Hepatocyte (in vitro differentiated cells): ENCODE results near the gene GPRC5D. TPM values are rescaled to one million over a fixed set of nuclear protein-coding genes. Genes with fewer than 3 reads are reported as not detected.

Source experiments
- DNase-seq: peaks from one replicate; pipeline ENCODE4 v3.0.0-alpha.2; 2016; ENCODE audit warnings: low spot score
- H2AFZ ChIP-seq: fragments of 200-600 bp; sonication (generic); 2 replicates; pipeline ENCODE4 v1.6.0; 2016; ENCODE audit warnings: antibody characterized with exemption, mild to moderate bottlenecking
- H3K27ac ChIP-seq: fragments of 200-600 bp; sonication (generic); 2 replicates; pipeline ENCODE4 v1.5.1; 2016; ENCODE audit warnings: mild to moderate bottlenecking
- H3K27me3 ChIP-seq: fragments of 200-600 bp; sonication (generic); 2 replicates; pipeline ENCODE4 v1.6.1; 2016
- H3K36me3 ChIP-seq: fragments of 200-600 bp; sonication (generic); replicated peaks from 2 replicates; pipeline ENCODE4 v1.5.1; 2016; ENCODE audit warnings: low read depth; ENCODE audit not compliant: insufficient read depth
- H3K4me1 ChIP-seq: fragments of 200-600 bp; sonication (generic); 2 replicates; pipeline ENCODE4 v1.5.1; 2016; ENCODE audit warnings: mild to moderate bottlenecking, moderate library complexity; ENCODE audit not compliant: insufficient read depth
- H3K4me2 ChIP-seq: fragments of 200-600 bp; sonication (generic); 2 replicates; pipeline ENCODE4 v1.6.0; 2016
- H3K4me3 ChIP-seq: fragments of 200-600 bp; sonication (generic); 2 replicates; pipeline ENCODE4 v1.5.1; 2016; ENCODE audit warnings: mild to moderate bottlenecking
- H3K79me2 ChIP-seq: fragments of 200-600 bp; sonication (generic); 2 replicates; pipeline ENCODE4 v1.6.0; 2017; ENCODE audit warnings: mild to moderate bottlenecking
- H3K9me2 ChIP-seq: fragments of 200-600 bp; sonication (generic); replicated peaks from 2 replicates; pipeline ENCODE4 v1.6.0; 2017; ENCODE audit warnings: mild to moderate bottlenecking; ENCODE audit not compliant: insufficient read depth
- H3K9me3 ChIP-seq: fragments of 200-600 bp; sonication (generic); 2 replicates; pipeline ENCODE4 v1.5.1; 2016; ENCODE audit warnings: low read depth, mild to moderate bottlenecking
- H4K20me1 ChIP-seq: fragments of 200-600 bp; sonication (generic); 2 replicates; pipeline ENCODE4 v1.6.0; 2016; ENCODE audit warnings: mild to moderate bottlenecking; ENCODE audit not compliant: insufficient read depth, poor library complexity, severe bottlenecking
- EZH2 ChIP-seq: fragments of 200-600 bp; sonication (generic); IDR thresholded peaks from 2 replicates; pipeline ENCODE4 v1.6.1; 2016; ENCODE audit warnings: antibody characterized with exemption, mild to moderate bottlenecking, borderline replicate concordance
- EZH2phosphoT487 ChIP-seq: fragments of 200-600 bp; sonication (generic); IDR thresholded peaks from one replicate; pipeline ENCODE4 v1.6.1; 2018; ENCODE audit warnings: antibody characterized with exemption, mild to moderate bottlenecking, low read depth, moderate library complexity; ENCODE audit not compliant: unreplicated experiment, severe bottlenecking
- WGBS: methylation state at CpG from one replicate; pipeline ENCODE4 v1.1.6; 2016; ENCODE audit warnings: low lambda C conversion rate; ENCODE audit errors: missing lambda C conversion rate; 5-methylcytosine and 5-hydroxymethylcytosine counted together
- polyA plus RNA-seq: library from polyadenylated mRNA; unstranded; fragments of >200 nt; fragmentation: Nextera tagmentation; extraction: Ambion mirVana; gene quantifications from 2 replicates; pipeline ENCODE4 v1.2.1, GENCODE V29; 2016
- total RNA-seq: library from RNA; depleted of rRNA; stranded (reverse); fragments of >200 nt; gene quantifications from 2 replicates; pipeline ENCODE4 v1.2.3, GENCODE V29; 2014
- TF ChIP-seq, protein P1 (sequence below): fragments of 200-600 bp; sonication (generic); IDR thresholded peaks from 2 replicates; pipeline ENCODE4 v1.5.1; 2016; ENCODE audit warnings: antibody characterized with exemption, mild to moderate bottlenecking; ENCODE audit not compliant: poor library complexity

Gene GPRC5D
- total and polyA plus RNA-seq, 2 experiments from 2014 or later: not detected

DNA sequence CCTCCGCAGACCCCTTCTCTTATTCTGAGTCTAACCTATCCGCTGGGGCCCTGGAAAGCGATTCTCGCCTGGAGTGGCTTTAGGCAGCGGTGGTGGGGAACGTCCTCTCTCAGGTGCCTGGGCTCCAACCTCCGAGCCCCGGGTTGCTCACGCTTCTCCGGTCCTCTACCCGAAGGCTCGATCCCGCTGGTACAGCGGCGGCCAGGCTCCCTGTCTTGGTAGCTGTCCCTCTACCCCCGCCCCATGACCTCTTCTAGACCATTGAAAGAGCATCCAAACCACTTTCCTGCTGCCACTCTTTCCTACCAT, 48.6 kb upstream of the GPRC5D start:
- H3K4me3 ChIP-seq: peak overlapping the region; percentile 72
- no peaks in the 10 kb centered on the region for H3K36me3 ChIP-seq
- TF ChIP-seq, protein P1, sequence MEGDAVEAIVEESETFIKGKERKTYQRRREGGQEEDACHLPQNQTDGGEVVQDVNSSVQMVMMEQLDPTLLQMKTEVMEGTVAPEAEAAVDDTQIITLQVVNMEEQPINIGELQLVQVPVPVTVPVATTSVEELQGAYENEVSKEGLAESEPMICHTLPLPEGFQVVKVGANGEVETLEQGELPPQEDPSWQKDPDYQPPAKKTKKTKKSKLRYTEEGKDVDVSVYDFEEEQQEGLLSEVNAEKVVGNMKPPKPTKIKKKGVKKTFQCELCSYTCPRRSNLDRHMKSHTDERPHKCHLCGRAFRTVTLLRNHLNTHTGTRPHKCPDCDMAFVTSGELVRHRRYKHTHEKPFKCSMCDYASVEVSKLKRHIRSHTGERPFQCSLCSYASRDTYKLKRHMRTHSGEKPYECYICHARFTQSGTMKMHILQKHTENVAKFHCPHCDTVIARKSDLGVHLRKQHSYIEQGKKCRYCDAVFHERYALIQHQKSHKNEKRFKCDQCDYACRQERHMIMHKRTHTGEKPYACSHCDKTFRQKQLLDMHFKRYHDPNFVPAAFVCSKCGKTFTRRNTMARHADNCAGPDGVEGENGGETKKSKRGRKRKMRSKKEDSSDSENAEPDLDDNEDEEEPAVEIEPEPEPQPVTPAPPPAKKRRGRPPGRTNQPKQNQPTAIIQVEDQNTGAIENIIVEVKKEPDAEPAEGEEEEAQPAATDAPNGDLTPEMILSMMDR: no peak
- TF ChIP-seq EZH2phosphoT487 (no peak), EZH2 (no peak)
- H4K20me1 ChIP-seq: peaks cover 10% of the 10 kb centered on the region
- peak overlapping the region; percentile 95 for H3K27ac ChIP-seq
- DNase-seq: no peak
- no peaks in the 10 kb centered on the region for H3K27me3 ChIP-seq
- H3K9me2 ChIP-seq: no peaks in the 10 kb centered on the region
- H3K4me2 ChIP-seq: peak overlapping the region; percentile 82
- no peaks in the 10 kb centered on the region for H3K9me3 ChIP-seq
- H3K4me1 ChIP-seq: peaks cover 14% of the 10 kb centered on the region
- peak overlapping the region; percentile 98 for H2AFZ ChIP-seq
- under 1% methylated on average over 16 of the region's 16 CpGs for WGBS
- H3K79me2 ChIP-seq: peaks cover 49% of the 10 kb centered on the region

DNA sequence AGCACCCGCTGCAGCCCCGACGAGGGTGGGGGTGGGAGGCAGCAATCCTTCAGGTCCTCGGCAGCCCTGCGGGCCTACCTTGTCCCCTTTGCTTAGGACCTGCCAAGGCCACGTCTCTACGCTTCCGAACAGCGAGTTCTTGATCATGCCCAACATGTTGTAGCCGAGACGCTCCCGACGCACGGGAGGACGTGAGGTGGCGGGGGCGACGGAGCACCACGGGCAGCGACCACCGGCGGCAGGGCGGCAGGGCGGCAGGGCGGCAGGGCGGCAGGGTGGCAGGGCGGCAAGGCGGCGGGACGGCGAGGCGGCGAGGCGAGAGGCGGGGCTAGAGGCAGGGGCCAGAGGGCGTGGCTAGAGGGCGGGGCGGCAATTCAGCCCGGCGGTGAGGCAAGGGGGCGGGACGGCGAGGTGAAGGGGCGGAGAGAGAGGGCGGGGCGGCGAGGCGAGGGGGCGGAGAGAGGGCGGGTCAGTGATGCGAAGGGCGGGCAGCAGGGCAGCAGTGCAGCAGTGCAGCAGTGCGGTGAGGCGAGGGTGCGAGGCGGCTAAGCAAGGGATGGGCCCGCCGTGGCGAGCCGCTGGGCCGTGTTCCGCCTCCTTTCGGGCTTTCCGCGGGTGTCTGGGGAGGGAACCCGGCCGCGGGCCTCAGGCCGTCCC, 48.1 kb upstream of the GPRC5D start, which contains the start of gene HEBP1:
Gene HEBP1 (minus strand): TSS at position 307 of the 657 bp plus-strand sequence. CDS start 151 bp downstream, at position 156.
- TF ChIP-seq EZH2phosphoT487 (no peak), EZH2 (no peak)
- TF ChIP-seq, protein P1: no peak
- peak within 1 kb of the TSS; percentile 94 for H3K4me2 ChIP-seq
- no peaks in the 10 kb centered on the region for H3K27me3 ChIP-seq
- under 1% methylated on average over 27 of the region's 69 CpGs for WGBS
- H4K20me1 ChIP-seq: peaks cover 15% of the 10 kb centered on the region
- peak within 1 kb of the TSS; percentile 95 for H3K27ac ChIP-seq
- H3K9me3 ChIP-seq: no peaks in the 10 kb centered on the region
- peaks cover 54% of the 10 kb centered on the region for H3K79me2 ChIP-seq
- peak; percentile 97 for DNase-seq
- H2AFZ ChIP-seq: peak within 1 kb of the TSS; percentile 98
- H3K36me3 ChIP-seq: no peaks in the 10 kb centered on the region
- peaks cover 14% of the 10 kb centered on the region for H3K4me1 ChIP-seq
- peak within 1 kb of the TSS; percentile 95 for H3K4me3 ChIP-seq
- H3K9me2 ChIP-seq: no peaks in the 10 kb centered on the region

DNA sequence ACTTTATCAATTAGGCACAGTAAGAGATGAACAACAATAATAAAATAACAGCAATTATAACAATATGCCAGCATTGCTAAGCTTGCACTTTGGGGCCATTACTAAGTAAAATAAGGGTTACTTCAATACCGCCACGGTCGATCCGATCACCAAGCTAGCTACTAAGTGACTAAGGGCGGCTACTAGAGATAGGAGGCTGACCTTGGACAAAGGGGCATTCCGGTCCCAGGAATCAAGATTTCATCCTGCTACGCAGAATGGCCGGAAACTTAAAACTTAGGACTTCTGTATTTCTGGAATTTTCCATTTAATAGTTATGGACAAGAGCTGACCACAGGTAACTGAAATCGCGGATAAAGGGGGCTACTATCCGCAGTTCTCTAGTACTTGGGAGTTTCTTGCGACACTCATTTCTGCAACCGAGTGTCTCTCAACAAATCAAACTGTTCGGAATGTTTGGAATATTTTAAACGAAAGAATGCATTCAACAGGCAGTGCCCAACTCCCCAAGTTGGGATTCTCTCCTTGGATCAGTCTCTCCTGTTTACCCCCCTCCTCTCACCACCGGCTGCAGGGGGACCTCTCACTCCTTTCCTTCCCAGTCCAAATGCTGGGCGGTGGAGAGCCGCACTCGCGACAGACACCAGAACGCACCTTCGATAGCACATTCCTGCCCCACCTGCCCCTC, 47.4 kb upstream of the GPRC5D start:
- WGBS: 29% methylated on average over 22 of the region's 22 CpGs
- TF ChIP-seq EZH2 (no peak), EZH2phosphoT487 (no peak)
- Histone ChIP-seq H3K4me1 (peaks cover 14% of the 10 kb centered on the region), H3K4me3 (peak overlapping the region; percentile 95), H3K9me2 (no peaks in the 10 kb centered on the region), H3K4me2 (peak overlapping the region; percentile 94), H4K20me1 (peaks cover 15% of the 10 kb centered on the region), H2AFZ (peak overlapping the region; percentile 77), H3K36me3 (no peaks in the 10 kb centered on the region), H3K79me2 (peaks cover 61% of the 10 kb centered on the region), H3K9me3 (no peaks in the 10 kb centered on the region), H3K27ac (peak overlapping the region; percentile 91), H3K27me3 (no peaks in the 10 kb centered on the region)
- DNase-seq: peak; percentile 55

DNA sequence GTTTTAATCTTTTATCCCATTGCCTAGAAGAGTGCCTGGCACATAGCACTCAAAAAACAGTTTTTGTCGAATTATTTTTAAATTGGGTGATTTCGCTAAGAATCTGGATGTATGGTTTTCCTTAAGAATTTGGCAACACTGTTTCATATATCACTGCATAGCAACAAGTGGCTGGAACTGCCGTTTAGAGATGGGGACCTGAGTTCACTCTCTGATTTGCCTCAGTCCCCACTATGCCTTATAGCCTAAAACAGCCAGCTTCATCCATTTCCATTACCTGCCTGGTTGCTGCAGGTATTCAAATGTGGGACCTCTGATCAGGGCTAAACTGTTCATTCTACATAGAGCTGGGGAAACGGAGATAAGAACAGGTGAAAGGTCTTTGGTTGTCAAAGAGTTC, 46.3 kb upstream of the GPRC5D start:
- peaks cover 14% of the 10 kb centered on the region for H3K4me1 ChIP-seq
- TF ChIP-seq EZH2phosphoT487 (no peak), EZH2 (no peak)
- TF ChIP-seq, protein P1: no peak
- no peaks in the 10 kb centered on the region for H3K36me3 ChIP-seq
- 80% methylated on average over 4 of the region's 4 CpGs for WGBS
- DNase-seq: no peak
- peak overlapping the region; percentile 95 for H3K4me3 ChIP-seq
- no peak overlapping the region for H3K27ac ChIP-seq
- no peaks in the 10 kb centered on the region for H3K9me3 ChIP-seq
- peaks cover 71% of the 10 kb centered on the region for H3K79me2 ChIP-seq
- no peaks in the 10 kb centered on the region for H3K9me2 ChIP-seq
- peaks cover 15% of the 10 kb centered on the region for H4K20me1 ChIP-seq
- H3K4me2 ChIP-seq: peak overlapping the region; percentile 94
- no peaks in the 10 kb centered on the region for H3K27me3 ChIP-seq
- no peak overlapping the region for H2AFZ ChIP-seq
